GM12872 (cell line): ENCODE data around the gene ACOX2.

Experiments used
- CTCF ChIP-seq: IDR thresholded peaks from 3 replicates; pipeline ENCODE4 v1.5.1; 2011; ENCODE audit warnings: low read depth, mild to moderate bottlenecking, low read length, moderate library complexity; ENCODE audit not compliant: insufficient read depth

Gene ACOX2

DNA sequence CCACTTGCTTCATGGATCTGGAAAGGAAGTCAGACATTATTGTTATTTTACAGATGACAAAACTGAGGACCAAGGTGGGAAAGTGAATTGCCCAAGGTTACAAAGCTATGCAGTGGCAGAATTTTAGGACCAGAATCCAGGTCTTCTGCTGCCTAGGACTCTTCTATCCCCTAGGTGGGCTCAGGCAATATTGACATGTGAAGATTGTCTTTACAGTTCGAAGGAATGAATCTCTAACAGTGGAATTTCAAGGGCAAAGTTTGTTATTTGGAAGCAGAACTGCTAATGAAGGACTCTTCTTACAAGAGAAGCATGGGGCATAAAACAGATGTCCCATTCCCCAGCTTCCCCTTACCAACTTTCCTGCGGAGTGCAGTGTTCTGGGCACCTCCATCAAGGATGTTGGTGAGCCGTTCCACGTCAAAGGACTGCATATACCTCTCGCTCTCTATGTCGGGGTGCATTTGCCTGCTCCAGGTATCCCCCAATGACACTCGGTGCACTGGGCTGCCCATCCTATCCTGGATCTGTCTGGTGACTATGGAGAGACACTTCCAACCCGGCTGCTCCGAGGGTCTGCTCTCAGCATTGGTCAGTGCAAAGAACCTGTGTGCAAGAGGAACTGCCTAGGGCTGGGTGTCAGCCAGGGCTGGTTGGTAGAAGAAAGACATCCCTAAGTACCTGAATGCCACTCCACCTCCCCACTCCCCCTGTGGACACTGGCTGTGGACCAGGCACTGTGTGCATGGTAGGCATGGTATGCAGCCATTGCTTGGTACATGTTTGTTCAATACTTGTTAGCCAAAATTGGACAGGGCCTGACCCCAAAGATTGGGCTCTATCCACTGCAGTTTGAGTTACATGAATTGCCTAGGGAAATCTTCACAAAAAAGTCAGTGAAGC is 2.1 kb downstream of the ACOX2 start:
- TF ChIP-seq CTCF = no peak

GRCh38 chr3:58532794-58533220 is 4.2 kb downstream of the ACOX2 start:
- peak; percentile 93 for TF ChIP-seq CTCF

DNA sequence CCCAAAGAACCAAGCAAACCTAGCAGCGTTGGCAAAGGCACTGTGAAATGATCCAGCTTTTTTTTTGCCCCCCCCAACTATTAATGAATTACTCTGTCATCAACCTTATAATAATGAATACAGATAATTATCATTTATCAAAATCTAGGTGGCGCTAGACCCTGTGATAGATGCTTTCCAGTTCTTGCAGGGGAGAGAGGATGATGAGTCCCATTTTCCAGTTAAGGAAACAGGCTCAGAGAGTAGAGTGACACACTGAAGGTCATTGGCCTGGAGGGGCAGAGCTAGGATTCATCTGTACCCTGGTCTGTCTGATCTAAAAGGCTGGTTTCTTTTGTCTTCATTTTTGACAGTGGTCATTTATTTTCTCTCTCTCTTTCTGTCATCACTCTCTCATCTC is 5.0 kb downstream of the ACOX2 start:
- peak; percentile 29; the same call in 1 of the 3 replicates for TF ChIP-seq CTCF

DNA sequence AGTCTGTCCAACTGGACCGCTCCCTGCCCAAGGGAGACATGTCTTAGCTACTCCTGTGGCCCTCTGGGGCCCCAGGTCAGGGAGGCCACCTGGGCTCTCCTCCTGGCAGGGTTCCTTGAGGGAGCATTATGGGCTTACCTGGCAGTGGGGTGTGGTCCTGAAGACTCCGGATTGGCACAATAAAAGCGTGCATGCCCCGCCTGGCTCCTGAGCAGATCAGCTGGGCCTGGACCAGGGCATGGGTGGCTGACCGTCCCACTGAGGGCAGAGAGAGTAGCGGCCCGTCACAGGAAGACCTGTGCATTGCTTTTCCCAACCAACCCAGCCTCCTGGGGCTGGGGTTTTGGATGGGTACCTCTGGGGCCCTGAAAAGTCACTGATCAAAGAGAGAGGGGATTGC is 5.4 kb downstream of the ACOX2 start:
- TF ChIP-seq CTCF = no peak

- no peak for TF ChIP-seq CTCF
Measured at GRCh38 chr3:58530354-58530865, 6.6 kb downstream of the ACOX2 start.

- TF ChIP-seq CTCF = peak; percentile 40; the same call in 2 of the 3 replicates
Measured at GRCh38 chr3:58529516-58530353, 7.3 kb downstream of the ACOX2 start.

GRCh38 chr3:58528629-58529028 is 8.4 kb downstream of the ACOX2 start:
- no peak for TF ChIP-seq CTCF
